Psoas muscle (tissue), 8 donors: ENCODE results near the gene DMRT2. TPM values are rescaled to one million over a fixed set of nuclear protein-coding genes. Genes with fewer than 3 reads are reported as not detected.

ENCODE experiments used
- ATAC-seq, 4 donors: fragments of 200-7000 bp; cut with Tn5 transposase; one replicate each; pipeline ENCODE4 v1.9.1; 2020; ENCODE audit warnings: moderate library complexity in 3 of 4, mild to moderate bottlenecking in 2 of 4
- DNase-seq, 2 donors: peaks; one replicate each; pipeline ENCODE4 v3.0.0-alpha.2; 2020
- H3K27ac ChIP-seq: fragments of 200-600 bp; one replicate; pipeline ENCODE4 v1.8.0; 2022
- H3K27me3 ChIP-seq, 3 donors: fragments of 200-600 bp in 1 of 3; one replicate each; pipeline versions ENCODE4 v1.6.1 to v1.8.0; 2013 to 2022; ENCODE audit warnings: low read length in 2 of 3, mild to moderate bottlenecking in 2 of 3, moderate library complexity in 1 of 3; ENCODE audit not compliant: insufficient read depth in 3 of 3
- H3K36me3 ChIP-seq, 2 donors: fragments of 200-600 bp in 1 of 2; one replicate each; pipeline versions ENCODE4 v1.6.1 to v1.8.0; 2013 to 2022; ENCODE audit warnings: low read depth in 1 of 2, mild to moderate bottlenecking in 1 of 2, moderate library complexity in 1 of 2; ENCODE audit not compliant: insufficient read depth in 1 of 2
- H3K4me1 ChIP-seq: fragments of 200-600 bp; one replicate; pipeline ENCODE4 v1.8.0; 2022
- H3K4me3 ChIP-seq: fragments of 200-600 bp; one replicate; pipeline ENCODE4 v1.8.0; 2022; ENCODE audit warnings: mild to moderate bottlenecking
- H3K9me3 ChIP-seq: fragments of 200-600 bp; one replicate; pipeline ENCODE4 v1.8.0; 2022
- WGBS, 3 donors: extraction: QIAGEN DNeasy Blood & Tissue Kit; methylation state at CpG; one replicate each; pipeline versions ENCODE4 v1.1.6 to v1.1.7; 2013; 5-methylcytosine and 5-hydroxymethylcytosine counted together
- intact Hi-C, 2 donors: fragments of 100-400 bp; cut with DNase I; formaldehyde crosslinking; loops; one replicate each; pipeline versions ENCODE4 v1.11.0 to v1.14.2; 2022
- polyA plus RNA-seq, 3 donors: library from polyadenylated mRNA; stranded (reverse); fragments of 200-250 nt; gene quantifications; one replicate each; pipeline ENCODE4 v1.2.3, GENCODE V29; 2013
- total RNA-seq, 4 donors: library from RNA; stranded (reverse); fragmentation: NEBNext Ultra II Directional in 2 of 4; extraction: Animal tissue kit (Norgen Biotek cat#: 25700) in 2 of 4; gene quantifications; one replicate each; pipeline versions ENCODE4 v1.2.1 to v1.2.4, GENCODE V29; 2021 to 2023
- TF ChIP-seq, protein P1 (sequence below): fragments of 200-600 bp; IDR thresholded peaks from one replicate; pipeline ENCODE4 v1.8.0; 2022; ENCODE audit warnings: antibody characterized with exemption
- donor health status: healthy with polysubstance abuse.
- donor health status: DM: no; HTN: no; CAD: no; lungs with moderate emphysema.
- donor health status: Bipolar disorder and iron deficiency.
- donor health status: healthy.
- donor health status: DM: yes; HTN: yes; CAD: no.
- donor health status: DM: no; HTN: no; CAD: no.
- donor health status: DM: no; HTN: no; CAD: no.
- donor health status: DM: yes; HTN: yes; CAD: no.

The DMRT2 gene
- total and polyA plus RNA-seq, 7 donors, result 0.43 to 6.8 (median 1.9) TPM

DNA sequence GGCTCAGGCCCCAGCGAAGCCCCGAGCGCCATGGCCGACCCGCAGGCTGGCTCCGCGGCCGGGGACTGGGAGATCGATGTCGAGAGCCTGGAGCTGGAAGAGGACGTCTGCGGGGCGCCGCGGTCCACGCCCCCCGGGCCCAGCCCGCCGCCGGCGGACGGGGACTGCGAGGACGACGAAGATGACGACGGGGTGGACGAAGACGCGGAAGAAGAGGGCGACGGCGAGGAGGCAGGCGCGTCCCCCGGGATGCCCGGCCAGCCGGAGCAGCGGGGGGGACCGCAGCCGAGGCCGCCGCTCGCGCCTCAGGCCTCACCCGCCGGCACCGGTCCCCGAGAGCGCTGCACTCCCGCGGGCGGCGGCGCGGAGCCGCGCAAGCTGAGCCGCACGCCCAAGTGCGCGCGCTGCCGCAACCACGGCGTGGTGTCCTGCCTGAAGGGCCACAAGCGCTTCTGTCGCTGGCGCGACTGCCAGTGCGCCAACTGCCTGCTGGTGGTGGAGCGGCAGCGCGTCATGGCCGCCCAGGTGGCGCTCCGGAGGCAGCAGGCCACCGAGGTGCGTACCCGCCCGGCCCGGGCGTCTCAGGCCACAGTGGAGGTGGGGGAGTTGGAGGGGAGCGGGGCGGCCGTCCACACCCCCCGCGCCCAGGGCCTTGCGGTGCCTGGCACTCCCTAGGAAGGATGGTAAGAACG lies 1.6 kb downstream of the DMRT2 start:
- Histone ChIP-seq H3K4me1 (peaks cover 3% of the 10 kb centered on the region), H3K4me3 (peak overlapping the region; percentile 64), H3K27me3 (peaks cover 0 to 74% (median 8%) of the 10 kb centered on the region in 3 donors), H3K36me3 (no peaks in the 10 kb centered on the region), H3K9me3 (no peaks in the 10 kb centered on the region), H3K27ac (peak overlapping the region; percentile 43)
- 1 to 2% (median 2%) methylated on average over 57 to 90 of the region's 90 CpGs for WGBS, 3 donors
- ATAC-seq (peak; percentile 52 to 63 (median 58)), DNase-seq (peak; percentile 47 to 83)
- TF ChIP-seq, protein P1, sequence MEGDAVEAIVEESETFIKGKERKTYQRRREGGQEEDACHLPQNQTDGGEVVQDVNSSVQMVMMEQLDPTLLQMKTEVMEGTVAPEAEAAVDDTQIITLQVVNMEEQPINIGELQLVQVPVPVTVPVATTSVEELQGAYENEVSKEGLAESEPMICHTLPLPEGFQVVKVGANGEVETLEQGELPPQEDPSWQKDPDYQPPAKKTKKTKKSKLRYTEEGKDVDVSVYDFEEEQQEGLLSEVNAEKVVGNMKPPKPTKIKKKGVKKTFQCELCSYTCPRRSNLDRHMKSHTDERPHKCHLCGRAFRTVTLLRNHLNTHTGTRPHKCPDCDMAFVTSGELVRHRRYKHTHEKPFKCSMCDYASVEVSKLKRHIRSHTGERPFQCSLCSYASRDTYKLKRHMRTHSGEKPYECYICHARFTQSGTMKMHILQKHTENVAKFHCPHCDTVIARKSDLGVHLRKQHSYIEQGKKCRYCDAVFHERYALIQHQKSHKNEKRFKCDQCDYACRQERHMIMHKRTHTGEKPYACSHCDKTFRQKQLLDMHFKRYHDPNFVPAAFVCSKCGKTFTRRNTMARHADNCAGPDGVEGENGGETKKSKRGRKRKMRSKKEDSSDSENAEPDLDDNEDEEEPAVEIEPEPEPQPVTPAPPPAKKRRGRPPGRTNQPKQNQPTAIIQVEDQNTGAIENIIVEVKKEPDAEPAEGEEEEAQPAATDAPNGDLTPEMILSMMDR, result peak; percentile 20
- intact Hi-C loops, result no loop called here

DNA sequence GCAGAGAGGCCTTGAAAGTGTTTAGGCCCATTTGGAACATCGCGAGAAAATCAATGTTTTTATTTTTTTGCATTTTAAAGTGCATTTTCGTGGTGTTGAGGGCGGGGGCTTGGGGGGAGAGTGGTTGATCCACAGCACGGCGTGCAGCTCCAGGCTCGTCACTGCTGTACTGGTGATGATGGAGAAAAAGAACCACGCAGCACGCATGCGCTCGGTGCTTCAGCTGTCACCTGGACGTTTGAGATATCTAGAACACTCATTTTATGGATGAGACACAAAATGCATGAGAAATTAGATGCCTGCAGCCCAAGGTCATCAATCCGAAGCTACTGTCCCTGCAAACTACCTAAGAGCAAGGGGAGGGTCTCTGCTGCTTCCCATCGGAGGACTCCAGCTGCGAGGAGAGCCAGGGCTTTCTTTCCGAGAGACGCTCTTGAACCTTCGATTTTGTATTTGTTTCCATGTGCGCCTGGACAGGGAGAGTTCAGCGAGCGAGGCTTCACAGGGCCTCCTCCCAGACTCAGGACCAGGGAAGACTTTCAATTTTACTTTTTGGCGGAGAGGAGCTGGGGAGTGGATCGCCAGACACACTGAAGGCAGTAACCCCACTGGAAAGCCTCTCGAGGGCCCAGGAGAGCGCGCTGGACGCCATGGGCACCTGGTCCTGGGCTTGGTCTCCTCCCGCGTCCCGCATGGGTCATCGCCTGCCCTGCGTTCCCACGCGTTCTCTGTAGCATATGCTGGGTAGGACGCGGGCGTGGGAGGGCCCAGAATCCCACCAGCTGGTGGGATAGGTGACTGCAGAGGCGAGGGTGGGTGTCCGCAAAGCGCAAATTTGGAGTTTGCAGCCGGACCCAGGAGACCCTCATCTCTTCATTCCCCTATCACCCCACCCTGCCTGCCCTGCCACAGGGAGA lies 2.5 kb downstream of the DMRT2 start:
- Histone ChIP-seq H3K27ac (peak overlapping the region; percentile 43), H3K36me3 (no peaks in the 10 kb centered on the region), H3K27me3 (peaks cover 0 to 66% (median 3%) of the 10 kb centered on the region in 3 donors), H3K9me3 (no peaks in the 10 kb centered on the region), H3K4me3 (peak overlapping the region; percentile 64), H3K4me1 (peaks cover 3% of the 10 kb centered on the region)
- TF ChIP-seq, protein P1, result no peak
- intact Hi-C loops, result no loop called here
- DNase-seq (peak in 1 of 2 donors; percentile 56), ATAC-seq (no peak)
- WGBS, 3 donors, result 15 to 46% (median 18%) methylated on average over 40 to 41 of the region's 41 CpGs

DNA sequence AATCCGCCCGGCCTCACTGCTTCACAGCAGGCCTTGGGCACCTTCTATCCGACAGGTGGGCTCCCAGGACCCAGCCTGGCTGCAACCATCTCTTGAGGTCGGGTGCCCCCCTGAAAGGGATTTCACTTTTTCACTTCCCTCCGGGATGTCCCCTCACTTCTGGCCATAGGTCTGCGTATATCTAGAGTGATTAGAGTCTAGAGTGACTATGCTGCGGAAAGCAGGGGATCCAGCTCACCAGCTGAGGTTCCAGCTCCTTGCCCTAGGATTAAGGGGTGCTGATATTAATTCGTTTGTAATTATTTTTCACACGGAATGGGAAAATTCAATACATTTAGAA lies 3.1 kb downstream of the DMRT2 start:
- H3K27ac ChIP-seq, result no peak overlapping the region
- 25 to 54% (median 27%) methylated on average over 7 to 9 of the region's 9 CpGs for WGBS, 3 donors
- peaks cover 3% of the 10 kb centered on the region for H3K4me1 ChIP-seq
- ATAC-seq (no peak), DNase-seq (no peak)
- H3K9me3 ChIP-seq, result no peaks in the 10 kb centered on the region
- H3K36me3 ChIP-seq, result no peaks in the 10 kb centered on the region
- H3K27me3 ChIP-seq, result peaks cover 0 to 60% (median 3%) of the 10 kb centered on the region in 3 donors
- TF ChIP-seq, protein P1, result no peak
- H3K4me3 ChIP-seq, result peak overlapping the region; percentile 17
- intact Hi-C loops, result no loop called here

DNA sequence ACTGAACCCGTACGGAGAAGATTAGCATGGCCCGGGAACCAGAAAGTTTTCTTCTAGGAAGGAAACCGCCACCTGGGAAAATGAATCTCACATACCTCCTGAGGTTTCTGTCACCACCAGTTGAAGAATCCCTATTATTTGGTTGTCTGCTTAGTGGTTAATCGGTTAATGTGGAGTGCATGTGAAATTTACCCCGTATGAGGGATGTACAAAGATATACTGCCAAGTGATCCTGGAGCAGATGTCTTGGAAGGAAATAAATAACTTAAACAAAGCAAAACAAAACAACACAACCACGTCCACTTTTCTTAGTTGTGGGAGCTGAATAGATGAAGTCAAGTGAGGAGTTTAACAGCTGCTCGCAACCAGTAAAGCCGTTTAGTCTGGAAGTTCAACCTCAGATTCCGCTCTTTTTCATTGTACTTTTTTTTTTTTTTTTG lies 3.8 kb downstream of the DMRT2 start:
- H3K27ac ChIP-seq, result no peak overlapping the region
- H3K36me3 ChIP-seq, result no peaks in the 10 kb centered on the region
- peak overlapping the region; percentile 17 for H3K4me3 ChIP-seq
- intact Hi-C loops, result no loop called here
- H3K9me3 ChIP-seq, result no peaks in the 10 kb centered on the region
- ATAC-seq (no peak), DNase-seq (no peak)
- TF ChIP-seq, protein P1, result no peak
- WGBS, 3 donors, result 23 to 47% (median 27%) methylated on average over 10 of the region's 10 CpGs
- H3K4me1 ChIP-seq, result peaks cover 3% of the 10 kb centered on the region
- peaks cover 0 to 55% (median 0%) of the 10 kb centered on the region in 3 donors for H3K27me3 ChIP-seq
